Stimulated activated CD8-positive, alpha-beta memory T cell treated with anti-CD3 and anti-CD28 coated beads, Interleukin-12 subunit alpha, Interleukin-12 subunit beta, amount 100 ng/mL, for 1 hour (primary cell): ENCODE data around the gene C5orf52.
"Not testable (repeated sequence)": the region's sequence is repeated elsewhere in the genome, so short reads cannot be mapped to it uniquely, and the experiment has no call there.

Source experiments
- DNase-seq: peaks from one replicate; pipeline ENCODE4 v3.0.0-alpha.2; 2020; ENCODE audit warnings: low read depth

C5orf52 gene

DNA sequence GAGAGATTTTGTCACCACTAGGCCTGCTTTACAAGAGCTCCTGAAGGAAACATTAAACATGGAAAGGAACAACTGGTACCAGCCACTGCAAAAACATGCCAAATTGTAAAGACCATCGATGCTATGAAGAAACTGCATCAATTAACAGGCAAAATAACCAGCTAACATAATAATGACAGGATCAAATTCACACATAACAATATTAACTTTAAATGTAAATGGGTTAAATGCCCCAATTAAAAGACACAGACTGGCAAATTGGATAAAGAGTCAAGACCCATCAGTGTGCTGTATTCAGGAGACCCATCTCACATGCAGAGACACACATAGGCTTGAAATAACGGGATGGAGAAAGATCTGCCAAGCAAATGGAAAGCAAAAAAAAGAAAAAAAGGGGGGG is 51.6 kb downstream of the C5orf52 start:
- DNase-seq = not testable (repeated sequence)

GRCh38 chr5:157726607-157727006 is 55.3 kb downstream of the C5orf52 start:
- DNase-seq = not testable (repeated sequence)

GRCh38 chr5:157727858-157728257 is 56.5 kb downstream of the C5orf52 start:
- not testable (repeated sequence) for DNase-seq
